ENCODE data around the gene APLN. TPM values are rescaled to one million over a fixed set of nuclear protein-coding genes. Genes with fewer than 3 reads are reported as not detected.

The APLN gene
- total RNA-seq, 1 donor from 2014 or later = 2.1 TPM

DNA sequence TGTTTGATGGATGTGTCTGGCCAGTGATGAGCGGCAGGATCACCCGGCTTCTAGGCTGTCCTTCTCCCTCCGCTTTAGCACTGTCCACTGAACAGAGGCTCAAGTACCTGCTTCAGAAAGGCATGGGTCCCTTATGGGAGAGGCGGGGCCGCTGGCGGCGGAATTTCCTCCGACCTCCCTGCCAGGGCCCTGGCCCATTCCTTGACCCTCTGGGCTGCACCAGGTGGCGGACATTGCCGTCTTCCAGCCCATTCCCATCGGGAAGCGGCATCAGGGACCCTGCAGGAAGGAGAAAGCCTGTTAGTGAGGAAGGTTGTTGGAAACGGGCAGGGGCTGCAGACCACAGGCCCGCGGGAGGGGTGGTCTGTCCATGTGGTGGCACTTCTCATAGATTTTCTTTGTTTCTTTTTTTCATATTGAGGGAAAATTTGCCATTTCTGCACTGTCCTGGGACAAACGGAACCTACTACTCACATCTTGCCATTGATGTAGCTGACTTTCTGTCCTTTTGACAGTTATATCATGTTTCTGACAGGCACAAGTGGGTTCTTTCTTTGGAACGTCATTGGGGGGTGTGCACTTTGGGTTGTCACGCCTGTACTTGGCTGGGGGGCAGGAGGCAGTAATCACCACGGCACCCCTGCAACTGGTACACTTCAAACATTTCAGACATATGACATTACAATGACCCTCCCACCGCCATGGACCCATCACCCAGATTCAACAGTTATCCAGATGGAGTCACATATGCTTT, 6.1 kb downstream of the APLN start:
- H3K4me3 Mint-ChIP-seq (ENCODE audit: unreplicated experiment) = no peak overlapping the region

DNA sequence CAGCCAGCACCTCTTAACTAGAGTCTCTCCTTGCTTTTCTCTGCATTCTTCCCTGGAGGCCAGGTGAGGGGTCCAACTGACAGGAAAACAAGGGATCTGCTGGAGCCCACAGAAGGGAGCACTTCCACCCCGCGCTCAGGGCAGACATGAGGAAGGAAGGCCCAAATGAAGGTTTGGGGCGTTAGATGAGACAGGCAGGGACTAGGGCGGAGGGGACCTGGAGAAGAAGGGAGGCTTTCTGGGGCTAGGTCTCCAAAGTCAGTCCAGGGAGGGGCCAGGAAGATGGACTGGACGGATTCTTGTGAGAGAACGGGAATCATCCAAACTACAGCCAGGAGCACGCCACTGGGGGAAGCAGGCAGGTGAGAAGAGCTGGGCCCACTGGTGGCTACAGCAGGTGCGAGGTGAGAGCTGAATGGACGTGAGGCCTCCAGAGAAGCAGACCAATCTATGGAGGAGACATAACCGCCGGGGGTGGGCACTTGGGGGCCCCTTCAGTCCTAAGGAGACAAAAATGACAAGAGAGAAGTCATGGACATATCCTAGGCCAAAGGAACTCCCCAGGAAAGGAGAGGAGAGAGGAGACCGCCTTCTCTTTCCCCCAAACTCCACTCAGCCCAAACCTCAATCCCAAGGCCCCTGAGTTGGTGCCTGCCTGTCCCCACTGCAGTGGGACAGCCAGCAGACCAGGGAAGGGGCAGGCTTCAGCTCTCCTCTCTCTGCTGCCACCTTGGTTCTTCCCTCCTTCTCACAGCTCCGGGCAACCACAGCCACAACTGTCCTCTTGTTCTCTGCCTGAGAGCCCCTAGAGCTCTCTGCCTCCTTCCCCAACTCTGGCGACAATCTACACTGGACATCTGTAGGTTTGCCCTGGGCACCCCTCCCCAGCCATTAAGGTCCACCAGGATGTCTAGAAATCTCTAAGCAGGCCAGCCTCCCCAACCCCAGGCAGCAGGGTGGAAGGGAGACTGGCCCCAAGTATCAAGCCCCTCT, 7.0 kb downstream of the APLN start:
- TF ChIP-seq, protein P1, sequence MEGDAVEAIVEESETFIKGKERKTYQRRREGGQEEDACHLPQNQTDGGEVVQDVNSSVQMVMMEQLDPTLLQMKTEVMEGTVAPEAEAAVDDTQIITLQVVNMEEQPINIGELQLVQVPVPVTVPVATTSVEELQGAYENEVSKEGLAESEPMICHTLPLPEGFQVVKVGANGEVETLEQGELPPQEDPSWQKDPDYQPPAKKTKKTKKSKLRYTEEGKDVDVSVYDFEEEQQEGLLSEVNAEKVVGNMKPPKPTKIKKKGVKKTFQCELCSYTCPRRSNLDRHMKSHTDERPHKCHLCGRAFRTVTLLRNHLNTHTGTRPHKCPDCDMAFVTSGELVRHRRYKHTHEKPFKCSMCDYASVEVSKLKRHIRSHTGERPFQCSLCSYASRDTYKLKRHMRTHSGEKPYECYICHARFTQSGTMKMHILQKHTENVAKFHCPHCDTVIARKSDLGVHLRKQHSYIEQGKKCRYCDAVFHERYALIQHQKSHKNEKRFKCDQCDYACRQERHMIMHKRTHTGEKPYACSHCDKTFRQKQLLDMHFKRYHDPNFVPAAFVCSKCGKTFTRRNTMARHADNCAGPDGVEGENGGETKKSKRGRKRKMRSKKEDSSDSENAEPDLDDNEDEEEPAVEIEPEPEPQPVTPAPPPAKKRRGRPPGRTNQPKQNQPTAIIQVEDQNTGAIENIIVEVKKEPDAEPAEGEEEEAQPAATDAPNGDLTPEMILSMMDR (IDR thresholded peaks at IDR 0.05; ENCODE audit: insufficient read depth, low read depth, low read length) = no peak
- no peak for TF ChIP-seq EZH2 (IDR thresholded peaks at IDR 0.05; ENCODE audit: insufficient read depth, low read length)
- Mint-ChIP-seq H3K36me3 (ENCODE audit: low read depth, unreplicated experiment) (no peaks in the 10 kb centered on the region), H3K27me3 (ENCODE audit: low read depth, unreplicated experiment) (peaks cover 58% of the 10 kb centered on the region), H3K9me3 (ENCODE audit: unreplicated experiment) (no peaks in the 10 kb centered on the region), H3K27ac (ENCODE audit: unreplicated experiment) (peak overlapping the region; percentile 53), H3K4me3 (ENCODE audit: unreplicated experiment) (no peak overlapping the region), H3K4me1 (ENCODE audit: low read depth, unreplicated experiment) (no peaks in the 10 kb centered on the region)
- Histone ChIP-seq H3K4me1 (ENCODE audit: insufficient read depth, low read length) (no peaks in the 10 kb centered on the region), H3K27ac (ENCODE audit: low read depth, low read length) (no peak overlapping the region), H2AFZ (ENCODE audit: low read depth, low read length) (no peak overlapping the region), H3K4me3 (ENCODE audit: insufficient read depth, low read depth, low read length) (no peak overlapping the region), H3K9ac (ENCODE audit: low read length) (no peak overlapping the region), H3K79me2 (ENCODE audit: insufficient read depth, low read length) (no peaks in the 10 kb centered on the region), H3K36me3 (ENCODE audit: insufficient read depth, low read length) (no peaks in the 10 kb centered on the region), H3K9me3 (ENCODE audit: insufficient read depth, low read depth, low read length) (no peaks in the 10 kb centered on the region), H4K20me1 (ENCODE audit: insufficient read depth, low read length) (no peaks in the 10 kb centered on the region), H3K4me2 (ENCODE audit: low read length) (no peak overlapping the region), H3K27me3 (ENCODE audit: insufficient read depth, low read length) (peaks cover under 1% of the 10 kb centered on the region)
- DNase-seq (ENCODE audit: low read depth) = no peak
- no peak for FAIRE-seq

More for the DNA sequence above, 6.1 kb downstream of the APLN start:
- H3K27ac Mint-ChIP-seq (ENCODE audit: unreplicated experiment) = no peak overlapping the region
- H3K4me1 Mint-ChIP-seq (ENCODE audit: low read depth, unreplicated experiment) = no peaks in the 10 kb centered on the region
- no peak overlapping the region for H3K9ac ChIP-seq (ENCODE audit: low read length)
- no peaks in the 10 kb centered on the region for H3K9me3 Mint-ChIP-seq (ENCODE audit: unreplicated experiment)
- H3K4me3 ChIP-seq (ENCODE audit: insufficient read depth, low read depth, low read length) = no peak overlapping the region
- H4K20me1 ChIP-seq (ENCODE audit: insufficient read depth, low read length) = no peaks in the 10 kb centered on the region
- peaks cover 61% of the 10 kb centered on the region for H3K27me3 Mint-ChIP-seq (ENCODE audit: low read depth, unreplicated experiment)
- DNase-seq (ENCODE audit: low read depth) (no peak), FAIRE-seq (no peak)
- no peaks in the 10 kb centered on the region for H3K4me1 ChIP-seq (ENCODE audit: insufficient read depth, low read length)
- H2AFZ ChIP-seq (ENCODE audit: low read depth, low read length) = no peak overlapping the region
- peaks cover 3% of the 10 kb centered on the region for H3K27me3 ChIP-seq (ENCODE audit: insufficient read depth, low read length)
- no peak overlapping the region for H3K4me2 ChIP-seq (ENCODE audit: low read length)
- H3K36me3 Mint-ChIP-seq (ENCODE audit: low read depth, unreplicated experiment) = no peaks in the 10 kb centered on the region
- TF ChIP-seq, protein P1 (IDR thresholded peaks at IDR 0.05; ENCODE audit: insufficient read depth, low read depth, low read length) = no peak
- TF ChIP-seq EZH2 (IDR thresholded peaks at IDR 0.05; ENCODE audit: insufficient read depth, low read length) = no peak
- H3K27ac ChIP-seq (ENCODE audit: low read depth, low read length) = no peak overlapping the region
- no peaks in the 10 kb centered on the region for H3K36me3 ChIP-seq (ENCODE audit: insufficient read depth, low read length)
- no peaks in the 10 kb centered on the region for H3K9me3 ChIP-seq (ENCODE audit: insufficient read depth, low read depth, low read length)
- no peaks in the 10 kb centered on the region for H3K79me2 ChIP-seq (ENCODE audit: insufficient read depth, low read length)
